SW480 (cell line): ENCODE results near the gene PUM2.
"Not testable (repeated sequence)": the region's sequence is repeated elsewhere in the genome, so short reads cannot be mapped to it uniquely, and the experiment has no call there.

Source experiments
- DNase-seq: peaks from one replicate; pipeline ENCODE4 v3.0.0-alpha.2; 2016; ENCODE audit warnings: low spot score

The PUM2 gene

GRCh38 chr2:20350753-20351554, at the start of gene PUM2:
Gene PUM2 (minus strand): TSS chr2:20350844. CDS start chr2:20327360, 23,484 bp downstream.
- peak; percentile 98 for DNase-seq

- no peak for DNase-seq
Observed at GRCh38 chr2:20400306-20400705, 49.7 kb upstream of the PUM2 start.

- no peak for DNase-seq
Observed at GRCh38 chr2:20398956-20399567, 48.4 kb upstream of the PUM2 start.

GRCh38 chr2:20397811-20398447, 47.3 kb upstream of the PUM2 start:
- no peak for DNase-seq

GRCh38 chr2:20396356-20397000, 45.8 kb upstream of the PUM2 start:
- no peak for DNase-seq

GRCh38 chr2:20393986-20394385, 43.3 kb upstream of the PUM2 start:
- no peak for DNase-seq

- DNase-seq, result peak; percentile 86
Observed at GRCh38 chr2:20391951-20392699, 41.5 kb upstream of the PUM2 start.

GRCh38 chr2:20390524-20391123, 40.0 kb upstream of the PUM2 start:
- DNase-seq, result no peak

GRCh38 chr2:20384953-20385352, 34.3 kb upstream of the PUM2 start:
- no peak for DNase-seq

GRCh38 chr2:20382965-20383810, 32.5 kb upstream of the PUM2 start:
- peak; percentile 34 for DNase-seq

GRCh38 chr2:20381457-20381856, 30.8 kb upstream of the PUM2 start:
- no peak for DNase-seq

GRCh38 chr2:20378891-20379519, 28.4 kb upstream of the PUM2 start:
- peak; percentile 69 for DNase-seq

GRCh38 chr2:20378341-20378740, 27.7 kb upstream of the PUM2 start:
- no peak for DNase-seq

GRCh38 chr2:20377741-20378140, 27.1 kb upstream of the PUM2 start:
- no peak for DNase-seq

- not testable (repeated sequence) for DNase-seq
Observed at GRCh38 chr2:20374982-20375381, 24.3 kb upstream of the PUM2 start.

- DNase-seq, result no peak
Observed at GRCh38 chr2:20372896-20373640, 22.4 kb upstream of the PUM2 start.

GRCh38 chr2:20371323-20372025, 20.8 kb upstream of the PUM2 start:
- no peak for DNase-seq

GRCh38 chr2:20370191-20370590, 19.5 kb upstream of the PUM2 start:
- DNase-seq, result no peak

GRCh38 chr2:20369366-20369765, 18.7 kb upstream of the PUM2 start:
- DNase-seq, result no peak
